AG09319 (cell line): ENCODE results near the gene C12orf60.

Source experiments
- DNase-seq: peaks from one replicate; pipeline ENCODE4 v3.0.0-alpha.2; 2010; ENCODE audit warnings: low read depth; ENCODE audit errors: extremely low read depth
- CTCF ChIP-seq: IDR thresholded peaks from 2 replicates; pipeline ENCODE4 v1.5.1; 2011; ENCODE audit warnings: low read depth, mild to moderate bottlenecking, inconsistent platforms, low read length, moderate library complexity

Gene C12orf60

GRCh38 chr12:14853961-14854360, 50.5 kb downstream of the C12orf60 start:
- TF ChIP-seq CTCF: no peak
- no peak for DNase-seq

GRCh38 chr12:14854586-14855183, 51.2 kb downstream of the C12orf60 start:
- DNase-seq: no peak
- no peak for TF ChIP-seq CTCF

DNA sequence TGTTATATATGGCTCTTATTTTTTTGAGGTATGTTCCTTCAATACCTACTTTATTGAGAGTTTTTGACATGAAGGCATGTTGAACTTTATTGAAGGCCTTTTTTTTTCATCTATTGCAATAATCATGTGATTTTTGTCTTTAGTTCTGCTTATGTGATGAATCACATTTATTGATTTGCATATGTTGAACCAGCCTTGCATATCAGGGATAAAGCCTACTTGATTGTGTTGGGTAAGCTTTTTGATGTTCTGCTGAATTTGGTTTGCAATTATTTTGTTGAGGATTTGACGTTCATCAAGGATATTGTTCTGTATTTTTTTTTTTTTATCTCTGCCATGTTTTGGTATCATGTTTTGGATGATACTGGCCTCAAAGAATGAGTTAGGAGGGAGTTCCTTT, 55.0 kb downstream of the C12orf60 start:
- no peak for TF ChIP-seq CTCF

DNA sequence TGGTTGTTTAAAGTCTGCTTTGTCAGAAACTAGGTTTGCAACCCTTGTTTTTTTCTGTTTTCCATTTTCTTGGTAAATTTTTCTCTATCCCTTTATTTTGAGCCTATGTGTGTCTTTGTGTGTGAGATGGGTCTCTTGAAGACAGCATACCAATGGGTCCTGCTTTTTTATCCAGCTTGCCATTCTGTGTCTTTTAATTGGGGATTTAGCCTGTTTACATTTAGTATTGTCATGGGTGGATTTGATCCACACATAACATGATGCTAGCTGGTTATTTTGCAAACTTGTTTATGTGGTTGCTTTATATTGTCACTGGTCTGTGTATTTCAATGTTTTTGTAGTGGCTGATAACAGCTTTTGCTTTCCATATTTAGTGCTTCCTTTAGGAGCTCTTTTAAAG, 57.0 kb downstream of the C12orf60 start:
- no peak for TF ChIP-seq CTCF

More for the DNA sequence above, 55.0 kb downstream of the C12orf60 start:
- no peak for DNase-seq

DNA sequence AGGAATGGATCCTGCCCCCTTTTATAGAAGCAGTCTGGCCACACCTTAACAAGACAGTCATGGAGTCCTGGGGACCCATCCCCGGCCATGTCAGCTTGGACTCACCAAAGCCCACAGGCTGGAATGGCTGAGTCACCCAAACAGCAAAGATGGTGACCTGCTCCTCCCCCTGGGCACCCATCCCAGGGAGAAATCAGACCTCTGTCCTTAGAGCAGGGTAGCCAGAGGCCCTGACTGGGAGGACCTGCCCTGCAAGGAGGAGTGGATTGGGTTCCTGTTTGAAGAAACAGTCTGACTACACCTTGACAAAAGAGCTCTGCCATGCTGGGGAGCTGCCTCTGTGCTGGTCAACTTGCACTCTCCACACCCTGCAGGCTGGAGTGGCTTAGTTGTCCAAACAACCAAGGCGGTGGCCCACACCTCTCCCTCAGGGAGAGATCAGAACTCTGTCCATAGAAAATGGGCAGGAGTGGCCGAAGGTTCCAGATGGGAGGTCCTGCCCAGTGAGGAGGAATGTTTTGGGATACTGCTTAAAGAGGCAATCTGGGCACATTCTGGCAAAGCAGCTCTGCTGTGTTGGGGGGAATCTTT, 65.5 kb downstream of the C12orf60 start:
- no peak for TF ChIP-seq CTCF
- DNase-seq: no peak

More for the DNA sequence above, 57.0 kb downstream of the C12orf60 start:
- DNase-seq: no peak

GRCh38 chr12:14871247-14871646, 67.8 kb downstream of the C12orf60 start:
- TF ChIP-seq CTCF: no peak
- DNase-seq: no peak

DNA sequence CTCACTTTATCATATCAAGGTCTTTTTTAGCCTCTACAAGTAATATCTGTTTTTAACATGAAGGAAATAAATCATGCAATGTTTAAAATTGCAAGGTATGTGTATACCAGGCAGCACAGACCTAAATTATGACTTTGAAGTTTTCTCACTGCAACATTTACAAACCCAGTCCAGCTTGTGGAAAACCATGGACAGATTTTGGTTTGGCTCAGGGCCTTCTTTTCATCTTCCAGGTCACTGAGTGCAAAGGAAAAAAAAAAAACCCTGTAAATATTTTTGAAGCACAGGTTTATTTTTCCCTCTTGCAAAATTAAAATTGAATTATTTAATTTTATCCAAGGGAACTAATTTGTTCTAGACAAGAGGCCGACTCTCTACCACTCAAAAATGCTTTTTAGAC, 68.4 kb downstream of the C12orf60 start:
- TF ChIP-seq CTCF: no peak
- DNase-seq: no peak
